Natural killer cell (primary cell): ENCODE data around the gene LTC4S. TPM values are rescaled to one million over a fixed set of nuclear protein-coding genes. Genes with fewer than 3 reads are reported as not detected.

Experiments
- ATAC-seq, 3 donors: fragments of 150-1000 bp in 2 of 3; fragments of 200-7000 bp in 1 of 3; cut with Tn5 transposase; 1 replicate in 1 of 3; 2 replicates in 2 of 3; pipeline ENCODE4 v1.10.0; 2021; ENCODE audit warnings: mild to moderate bottlenecking in 2 of 3, moderate library complexity in 2 of 3
- DNase-seq, 2 donors: peaks; one replicate each; pipeline versions ENCODE4 v3.0.0 to v3.0.0-alpha.2; 2013 to 2021; ENCODE audit warnings: mixed read lengths in 1 of 2
- H3K27ac ChIP-seq: one replicate; pipeline ENCODE4 v1.5.1; 2013; ENCODE audit warnings: mild to moderate bottlenecking, low read length
- H3K27me3 ChIP-seq: one replicate; pipeline ENCODE4 v1.6.1; 2013; ENCODE audit warnings: low read length; ENCODE audit not compliant: control insufficient read depth, insufficient read depth
- H3K36me3 ChIP-seq: one replicate; pipeline ENCODE4 v1.6.1; 2013; ENCODE audit warnings: low read length; ENCODE audit not compliant: control insufficient read depth, insufficient read depth
- H3K4me1 ChIP-seq: one replicate; pipeline ENCODE4 v1.6.1; 2013; ENCODE audit warnings: low read length; ENCODE audit not compliant: control insufficient read depth, insufficient read depth
- H3K4me3 ChIP-seq: one replicate; pipeline ENCODE4 v1.5.1; 2013; ENCODE audit warnings: low read length
- H3K9me3 ChIP-seq: one replicate; pipeline ENCODE4 v1.6.1; 2013; ENCODE audit warnings: low read length; ENCODE audit not compliant: control insufficient read depth, insufficient read depth
- H3K27ac Mint-ChIP-seq, 2 donors: one replicate each; pipeline ENCODE4 v1.8.0; 2022; ENCODE audit warnings: mild to moderate bottlenecking in 2 of 2, mixed read lengths in 2 of 2, moderate library complexity in 1 of 2
- H3K27me3 Mint-ChIP-seq, 2 donors: one replicate each; pipeline ENCODE4 v1.8.0; 2022; ENCODE audit warnings: low read depth in 2 of 2, mixed read lengths in 2 of 2
- H3K36me3 Mint-ChIP-seq: one replicate; pipeline ENCODE4 v1.8.0; 2022; ENCODE audit warnings: mixed read lengths
- H3K4me1 Mint-ChIP-seq, 2 donors: one replicate each; pipeline ENCODE4 v1.8.0; 2022; ENCODE audit warnings: mixed read lengths in 2 of 2
- H3K4me3 Mint-ChIP-seq: one replicate; pipeline ENCODE4 v1.8.0; 2022; ENCODE audit warnings: mild to moderate bottlenecking, moderate library complexity, mixed read lengths
- H3K9me3 Mint-ChIP-seq, 2 donors: one replicate each; pipeline ENCODE4 v1.8.0; 2022; ENCODE audit warnings: mixed read lengths in 2 of 2
- CTCF ChIP-seq: fragments of 200-600 bp; IDR thresholded peaks from one replicate; pipeline ENCODE4 v1.8.0; 2022; ENCODE audit warnings: antibody characterized with exemption
- WGBS: methylation state at CpG from one replicate; pipeline ENCODE4 v1.1.7; 2013; ENCODE audit warnings: missing lambda C conversion rate; ENCODE audit not compliant: insufficient coverage; 5-methylcytosine and 5-hydroxymethylcytosine counted together
- intact Hi-C: fragments of 100-400 bp; cut with micrococcal nuclease; formaldehyde crosslinking; loops from one replicate; pipeline ENCODE4 v1.14.2; 2022
- total RNA-seq, 4 donors: library from RNA; stranded (reverse); fragments of 120-200 nt in 1 of 4; gene quantifications; one replicate each; pipeline versions ENCODE4 v1.2.3 to v1.2.4, GENCODE V29; 2013 to 2022

The LTC4S gene
- total RNA-seq, 3 donors from 2014 or later (not counting 1 experiment from before 2014, with no cell fraction given) = 3.0 to 5.4 (median 3.5) TPM

DNA sequence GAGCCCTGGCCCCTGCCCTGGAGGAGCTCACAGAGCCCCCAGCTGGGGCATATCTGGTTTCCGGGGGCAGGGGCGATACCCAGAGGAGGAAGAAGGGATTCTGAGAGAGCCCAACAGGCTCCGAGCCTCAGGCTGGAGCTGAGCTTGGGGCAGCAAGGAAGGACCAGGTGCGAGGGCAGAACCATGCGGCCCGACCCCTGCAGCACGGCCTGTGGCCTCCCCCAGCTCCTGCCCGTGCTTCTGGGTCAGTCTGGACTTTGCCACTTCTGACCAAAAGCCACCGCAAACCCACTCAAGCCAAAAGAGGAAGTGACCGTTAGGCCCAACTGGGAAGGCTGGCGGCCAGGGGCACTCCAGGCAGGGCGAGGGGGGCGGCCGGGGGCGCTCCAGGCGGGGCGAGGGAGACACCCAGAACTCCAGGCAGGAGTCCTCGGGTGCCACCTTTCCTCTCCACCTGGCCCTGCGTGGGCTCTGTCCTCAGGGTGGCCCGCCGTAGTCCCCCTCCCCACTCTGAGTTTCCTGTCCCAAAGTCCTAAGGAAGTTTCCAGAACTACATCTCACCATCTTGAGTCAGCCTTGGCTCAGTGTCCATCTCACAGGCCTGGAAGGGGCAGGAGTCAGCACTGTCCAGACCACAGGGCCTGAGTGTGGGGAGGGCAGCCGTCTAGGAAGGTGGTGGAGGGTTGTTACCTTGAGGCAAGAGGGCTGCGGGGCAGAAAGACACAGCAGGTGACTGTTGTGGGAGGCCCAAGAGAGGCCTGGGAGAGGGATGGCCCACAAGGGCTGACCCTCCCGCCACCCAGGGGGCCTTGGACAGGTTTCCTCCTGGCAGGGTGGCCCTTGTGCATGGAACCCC, 946 bp upstream of the LTC4S start:
- H3K9me3 Mint-ChIP-seq = no peaks in the 10 kb centered on the region
- no peaks in the 10 kb centered on the region for H3K27me3 Mint-ChIP-seq
- peaks cover 22 to 38% of the 10 kb centered on the region in 2 donors for H3K4me1 Mint-ChIP-seq
- H3K27ac Mint-ChIP-seq = peak overlapping the region; percentile 67 to 85
- intact Hi-C loops = no loop called here
- DNase-seq (no peak), ATAC-seq (no peak)
- WGBS = 55% methylated on average over 24 of the region's 24 CpGs
- Histone ChIP-seq H3K4me3 (no peak overlapping the region), H3K36me3 (no peaks in the 10 kb centered on the region), H3K27ac (peak overlapping the region; percentile 6), H3K9me3 (no peaks in the 10 kb centered on the region), H3K4me1 (peaks cover 44% of the 10 kb centered on the region), H3K27me3 (no peaks in the 10 kb centered on the region)
- H3K36me3 Mint-ChIP-seq = no peaks in the 10 kb centered on the region
- peak overlapping the region; percentile 72 for H3K4me3 Mint-ChIP-seq
- no peak for TF ChIP-seq CTCF

- Mint-ChIP-seq H3K4me1 (peaks cover 22 to 38% of the 10 kb centered on the region in 2 donors), H3K27me3 (no peaks in the 10 kb centered on the region), H3K9me3 (no peaks in the 10 kb centered on the region), H3K4me3 (peak overlapping the region; percentile 61), H3K27ac (peak overlapping the region; percentile 67 to 85), H3K36me3 (no peaks in the 10 kb centered on the region)
- no peak overlapping the region for H3K27ac ChIP-seq
- intact Hi-C loops = loop anchor here (2.0 kb wide), 1 partner anchor 97 kb away; no protein-coding TSS in a partner anchor
- H3K9me3 ChIP-seq = no peaks in the 10 kb centered on the region
- 68% methylated on average over 3 of the region's 3 CpGs for WGBS
- DNase-seq (no peak), ATAC-seq (no peak)
- peaks cover 9% of the 10 kb centered on the region for H3K36me3 ChIP-seq
- no peak overlapping the region for H3K4me3 ChIP-seq
- no peaks in the 10 kb centered on the region for H3K27me3 ChIP-seq
- no peak for TF ChIP-seq CTCF
- peaks cover 44% of the 10 kb centered on the region for H3K4me1 ChIP-seq
Observed at GRCh38 chr5:179794171-179794570, 385 bp downstream of the LTC4S start.

- intact Hi-C loops = loop anchor here (2.0 kb wide), 1 partner anchor 98 kb away; no protein-coding TSS in a partner anchor
- no peaks in the 10 kb centered on the region for H3K9me3 Mint-ChIP-seq
- Histone ChIP-seq H3K27me3 (no peaks in the 10 kb centered on the region), H3K27ac (no peak overlapping the region), H3K4me1 (peaks cover 44% of the 10 kb centered on the region), H3K4me3 (no peak overlapping the region), H3K9me3 (no peaks in the 10 kb centered on the region), H3K36me3 (peaks cover 12% of the 10 kb centered on the region)
- H3K27me3 Mint-ChIP-seq = no peaks in the 10 kb centered on the region
- no peaks in the 10 kb centered on the region for H3K36me3 Mint-ChIP-seq
- ATAC-seq (no peak), DNase-seq (no peak)
- peak overlapping the region; percentile 70 for H3K4me3 Mint-ChIP-seq
- peak overlapping the region in 1 of 2 donors; percentile 85 for H3K27ac Mint-ChIP-seq
- TF ChIP-seq CTCF = no peak
- H3K4me1 Mint-ChIP-seq = peaks cover 22 to 38% of the 10 kb centered on the region in 2 donors
- WGBS = 95% methylated on average over 3 of the region's 3 CpGs
Observed at GRCh38 chr5:179794575-179794974, 789 bp downstream of the LTC4S start.
